ENCODE measurements around the gene PAPLN.
A peak's percentile ranks its signal among the peaks of the same experiment; 100 is the strongest.
"Not testable (repeated sequence)": the region's sequence is repeated elsewhere in the genome, so short reads cannot be mapped to it uniquely, and the experiment has no call there.

PAPLN gene

DNA sequence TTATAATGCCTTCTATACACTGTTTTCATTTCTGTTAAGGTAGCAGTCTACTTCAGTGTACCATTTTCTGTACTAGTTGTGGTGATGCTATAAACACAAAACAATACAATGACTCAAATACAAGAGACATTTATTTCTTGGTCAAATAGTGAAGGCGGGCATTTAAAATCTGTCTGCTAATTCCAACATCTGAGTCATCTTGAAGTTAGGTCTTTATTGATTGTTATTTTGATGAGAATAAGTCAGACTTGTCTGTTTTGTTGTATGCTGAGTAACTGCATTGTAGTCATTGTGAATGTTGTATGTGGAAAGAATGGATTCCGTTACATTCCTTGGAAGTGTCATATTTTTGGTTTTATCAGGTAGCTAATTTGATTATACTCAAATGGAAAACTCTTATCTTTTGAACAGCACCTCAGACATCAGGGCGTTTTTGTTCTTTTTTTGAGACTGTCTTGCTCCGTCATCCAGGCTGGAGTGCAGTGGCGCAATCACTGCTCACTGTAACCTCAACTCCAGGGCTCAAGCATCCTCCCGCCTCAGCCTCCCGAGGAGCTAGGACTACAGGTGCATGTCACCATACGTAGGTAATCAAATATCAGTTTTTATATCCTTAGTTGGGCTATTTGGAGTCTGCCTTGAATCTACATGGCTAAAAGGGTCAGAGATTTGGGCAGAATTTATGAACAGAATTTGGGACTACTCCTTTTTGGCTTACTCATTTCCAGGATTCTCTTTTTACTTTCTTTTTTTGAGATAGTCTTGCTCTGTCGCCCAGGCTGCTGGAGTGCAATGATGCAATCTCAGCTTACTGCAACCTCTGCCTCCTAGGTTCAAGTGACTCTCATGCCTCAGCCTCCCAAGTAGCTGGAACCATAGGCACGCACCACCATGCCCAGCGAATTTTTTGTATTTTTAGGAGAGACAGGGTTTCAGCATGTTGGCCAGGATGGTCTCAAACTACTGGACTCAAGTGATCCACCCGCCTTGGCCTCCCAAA, 56.8 kb downstream of the PAPLN start:
- Histone ChIP-seq H3K79me2 (no peaks in the 10 kb centered on the region), H3K4me3 (ENCODE audit: low read depth, low read length) (no peak overlapping the region), H2AFZ (no peak overlapping the region), H3K9ac (no peak overlapping the region), H3K4me1 (no peaks in the 10 kb centered on the region), H3K4me2 (ENCODE audit: low read length) (no peak overlapping the region), H3K9me3 (ENCODE audit: control insufficient read depth, low read length) (no peaks in the 10 kb centered on the region), H3K27ac (no peak overlapping the region), H3K36me3 (ENCODE audit: control insufficient read depth, insufficient read depth, low read length) (no peaks in the 10 kb centered on the region), H3K27me3 (ENCODE audit: control insufficient read depth, insufficient read depth, low read length) (no peaks in the 10 kb centered on the region)
- TF ChIP-seq, protein P1, sequence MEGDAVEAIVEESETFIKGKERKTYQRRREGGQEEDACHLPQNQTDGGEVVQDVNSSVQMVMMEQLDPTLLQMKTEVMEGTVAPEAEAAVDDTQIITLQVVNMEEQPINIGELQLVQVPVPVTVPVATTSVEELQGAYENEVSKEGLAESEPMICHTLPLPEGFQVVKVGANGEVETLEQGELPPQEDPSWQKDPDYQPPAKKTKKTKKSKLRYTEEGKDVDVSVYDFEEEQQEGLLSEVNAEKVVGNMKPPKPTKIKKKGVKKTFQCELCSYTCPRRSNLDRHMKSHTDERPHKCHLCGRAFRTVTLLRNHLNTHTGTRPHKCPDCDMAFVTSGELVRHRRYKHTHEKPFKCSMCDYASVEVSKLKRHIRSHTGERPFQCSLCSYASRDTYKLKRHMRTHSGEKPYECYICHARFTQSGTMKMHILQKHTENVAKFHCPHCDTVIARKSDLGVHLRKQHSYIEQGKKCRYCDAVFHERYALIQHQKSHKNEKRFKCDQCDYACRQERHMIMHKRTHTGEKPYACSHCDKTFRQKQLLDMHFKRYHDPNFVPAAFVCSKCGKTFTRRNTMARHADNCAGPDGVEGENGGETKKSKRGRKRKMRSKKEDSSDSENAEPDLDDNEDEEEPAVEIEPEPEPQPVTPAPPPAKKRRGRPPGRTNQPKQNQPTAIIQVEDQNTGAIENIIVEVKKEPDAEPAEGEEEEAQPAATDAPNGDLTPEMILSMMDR (IDR thresholded peaks at IDR 0.05): no peak

DNA sequence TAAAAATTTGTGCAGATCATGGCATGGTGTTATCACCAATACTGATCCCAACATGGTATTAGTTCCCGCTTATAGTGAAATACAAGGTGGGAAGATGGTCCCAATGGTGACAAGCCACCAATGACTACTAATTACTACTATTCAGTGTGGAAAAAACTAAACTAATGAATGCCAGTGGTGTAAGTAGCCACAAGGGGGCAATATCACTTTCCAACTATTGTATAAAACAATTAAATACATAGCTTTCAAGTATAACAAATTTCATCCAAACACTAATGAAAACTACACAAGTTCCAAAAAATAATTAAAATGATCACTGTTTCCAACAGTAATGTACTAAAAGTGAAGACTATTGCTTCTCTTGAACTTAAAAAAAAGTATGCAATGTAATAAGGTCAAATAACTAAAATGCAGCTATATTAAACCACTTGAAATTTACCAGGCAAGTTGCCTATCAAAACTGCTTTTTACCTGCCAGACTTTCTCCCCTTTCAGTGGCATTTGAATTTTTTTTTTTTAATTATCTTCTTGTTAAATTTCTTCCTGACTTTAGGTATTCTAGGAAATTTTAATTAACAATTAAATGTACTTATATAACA, 58.0 kb downstream of the PAPLN start:
- H2AFZ ChIP-seq: no peak overlapping the region

DNA sequence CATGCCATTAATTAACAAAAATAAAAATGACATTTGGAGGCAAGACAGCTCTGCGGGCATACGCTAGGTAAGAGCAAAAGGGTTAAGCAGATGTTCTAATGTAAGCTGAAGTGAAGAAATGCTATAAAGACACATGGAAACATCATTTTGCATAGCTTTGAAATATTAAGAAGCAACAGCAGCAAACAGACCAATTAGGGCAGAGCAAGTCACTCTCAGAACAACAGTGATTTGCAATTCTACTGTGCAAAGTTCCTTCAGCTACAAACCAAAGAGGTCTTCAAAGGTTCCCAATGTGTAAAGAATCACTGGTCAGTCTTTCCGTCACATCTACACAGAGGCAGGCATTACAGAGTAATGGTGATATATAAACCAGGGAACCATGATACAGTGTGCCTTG, 68.2 kb downstream of the PAPLN start:
- no peaks in the 10 kb centered on the region for H3K9me3 ChIP-seq (ENCODE audit: control insufficient read depth, low read length)
- no peak overlapping the region for H3K9ac ChIP-seq
- no peak overlapping the region for H2AFZ ChIP-seq
- H3K79me2 ChIP-seq: peaks cover 3% of the 10 kb centered on the region
- H3K4me3 ChIP-seq (ENCODE audit: low read depth, low read length): no peak overlapping the region
- H3K27me3 ChIP-seq (ENCODE audit: control insufficient read depth, insufficient read depth, low read length): no peaks in the 10 kb centered on the region
- H3K27ac ChIP-seq: no peak overlapping the region
- TF ChIP-seq, protein P1 (IDR thresholded peaks at IDR 0.05): no peak
- H3K36me3 ChIP-seq (ENCODE audit: control insufficient read depth, insufficient read depth, low read length): no peaks in the 10 kb centered on the region
- no peaks in the 10 kb centered on the region for H3K4me1 ChIP-seq
- no peak overlapping the region for H3K4me2 ChIP-seq (ENCODE audit: low read length)

More for the DNA sequence above, 58.0 kb downstream of the PAPLN start:
- Histone ChIP-seq H3K9ac (no peak overlapping the region), H3K79me2 (no peaks in the 10 kb centered on the region), H3K4me1 (no peaks in the 10 kb centered on the region), H3K4me2 (ENCODE audit: low read length) (no peak overlapping the region), H3K27ac (no peak overlapping the region), H3K27me3 (ENCODE audit: control insufficient read depth, insufficient read depth, low read length) (no peaks in the 10 kb centered on the region), H3K4me3 (ENCODE audit: low read depth, low read length) (no peak overlapping the region), H3K9me3 (ENCODE audit: control insufficient read depth, low read length) (no peaks in the 10 kb centered on the region), H3K36me3 (ENCODE audit: control insufficient read depth, insufficient read depth, low read length) (no peaks in the 10 kb centered on the region)
- TF ChIP-seq, protein P1 (IDR thresholded peaks at IDR 0.05): peak; percentile 79

DNA sequence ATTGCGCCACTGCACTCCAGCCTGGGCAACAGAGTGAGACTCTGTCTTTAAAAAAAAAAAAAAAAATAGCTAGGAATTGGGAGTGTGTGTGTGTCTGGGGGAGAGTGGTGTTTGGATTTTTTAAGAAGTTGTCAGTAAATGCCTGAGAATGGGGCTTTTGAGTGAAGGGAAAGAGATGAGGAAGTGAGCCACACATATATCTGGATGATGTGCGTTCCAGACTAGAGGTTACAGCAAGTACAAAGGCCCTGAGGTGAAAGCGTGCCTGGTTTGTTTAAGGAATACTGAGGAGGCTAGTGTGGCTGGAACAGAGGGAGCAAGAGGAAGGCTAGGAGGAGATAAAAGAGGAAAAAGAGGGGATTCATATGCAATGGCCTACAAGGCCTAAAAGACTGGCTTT, 70.0 kb downstream of the PAPLN start:
- no peaks in the 10 kb centered on the region for H3K9me3 ChIP-seq (ENCODE audit: control insufficient read depth, low read length)
- H3K27me3 ChIP-seq (ENCODE audit: control insufficient read depth, insufficient read depth, low read length): no peaks in the 10 kb centered on the region
- H3K9ac ChIP-seq: no peak overlapping the region
- no peak overlapping the region for H3K27ac ChIP-seq
- H3K4me2 ChIP-seq (ENCODE audit: low read length): no peak overlapping the region
- no peak overlapping the region for H2AFZ ChIP-seq
- no peaks in the 10 kb centered on the region for H3K36me3 ChIP-seq (ENCODE audit: control insufficient read depth, insufficient read depth, low read length)
- H3K4me3 ChIP-seq (ENCODE audit: low read depth, low read length): no peak overlapping the region
- H3K4me1 ChIP-seq: no peaks in the 10 kb centered on the region
- TF ChIP-seq, protein P1 (IDR thresholded peaks at IDR 0.05): no peak
- H3K79me2 ChIP-seq: peaks cover 3% of the 10 kb centered on the region

DNA sequence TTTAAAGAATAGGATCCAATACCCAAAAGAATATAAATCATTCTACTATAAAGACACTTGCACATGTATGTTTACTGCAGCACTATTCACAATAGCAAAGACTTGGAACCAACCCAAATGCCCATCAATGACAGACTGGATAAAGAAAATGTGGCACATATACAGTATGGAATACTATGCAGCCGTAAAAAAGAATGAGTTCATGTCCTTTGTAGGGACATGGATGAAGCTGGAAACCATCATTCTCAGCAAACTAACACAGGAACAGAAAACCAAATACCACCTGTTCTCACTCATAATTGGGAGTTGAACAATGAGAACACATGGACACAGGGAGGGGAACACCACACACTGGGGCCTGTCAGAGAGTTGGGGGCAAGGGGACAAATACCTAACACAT, 71.9 kb downstream of the PAPLN start:
- H3K9ac ChIP-seq; H3K4me2 ChIP-seq (ENCODE audit: low read length); H3K27me3 ChIP-seq (ENCODE audit: control insufficient read depth, insufficient read depth, low read length); H3K36me3 ChIP-seq (ENCODE audit: control insufficient read depth, insufficient read depth, low read length); H2AFZ ChIP-seq; H3K9me3 ChIP-seq (ENCODE audit: control insufficient read depth, low read length); H3K27ac ChIP-seq; H3K79me2 ChIP-seq; H3K4me3 ChIP-seq (ENCODE audit: low read depth, low read length); H3K4me1 ChIP-seq: not testable (repeated sequence)
